Activated CD4-positive, alpha-beta memory T cell treated with anti-CD3 and anti-CD28 coated beads, Interleukin-2, amount 10 ng/mL, durations not matched to agents 7 days and 5 days (primary cell): ENCODE measurements around the gene OPA1. TPM values are rescaled to one million over a fixed set of nuclear protein-coding genes. Genes with fewer than 3 reads are reported as not detected.

Experiments used
- CTCF ChIA-PET: fragments of 350-600 bp; sonication (Branson Sonifier 250); formaldehyde crosslinking; loops from one replicate; lab custom pipeline; 2021; ENCODE audit warnings: antibody characterized with exemption, inconsistent platforms; lab: Charles Lee
- POLR2A ChIA-PET: fragments of 350-600 bp; sonication (Branson Sonifier 250); formaldehyde crosslinking; loops from one replicate; lab custom pipeline; 2021; ENCODE audit warnings: antibody characterized with exemption; lab: Charles Lee
- DNase-seq: peaks from one replicate; pipeline ENCODE4 v3.0.0-alpha.2; 2020
- H3K27ac Mint-ChIP-seq: one replicate; pipeline ENCODE4 v1.8.0; 2021; ENCODE audit warnings: mild to moderate bottlenecking, mixed read lengths
- H3K27me3 Mint-ChIP-seq: one replicate; pipeline ENCODE4 v1.8.0; 2021; ENCODE audit warnings: mixed read lengths
- H3K36me3 Mint-ChIP-seq: one replicate; pipeline ENCODE4 v1.8.0; 2021; ENCODE audit warnings: low read depth, mixed read lengths
- H3K4me1 Mint-ChIP-seq: one replicate; pipeline ENCODE4 v1.8.0; 2021; ENCODE audit warnings: mixed read lengths
- H3K4me3 Mint-ChIP-seq: one replicate; pipeline ENCODE4 v1.8.0; 2021; ENCODE audit warnings: mild to moderate bottlenecking, mixed read lengths
- H3K9me3 Mint-ChIP-seq: one replicate; pipeline ENCODE4 v1.8.0; 2021; ENCODE audit warnings: mixed read lengths
- total RNA-seq, 2 experiments: library from RNA; stranded (reverse); gene quantifications; one replicate each; pipeline ENCODE4 v1.2.3, GENCODE V29; 2021

OPA1 gene
- total RNA-seq, 2 experiments from 2014 or later, result 61.0 to 66.4 TPM

DNA sequence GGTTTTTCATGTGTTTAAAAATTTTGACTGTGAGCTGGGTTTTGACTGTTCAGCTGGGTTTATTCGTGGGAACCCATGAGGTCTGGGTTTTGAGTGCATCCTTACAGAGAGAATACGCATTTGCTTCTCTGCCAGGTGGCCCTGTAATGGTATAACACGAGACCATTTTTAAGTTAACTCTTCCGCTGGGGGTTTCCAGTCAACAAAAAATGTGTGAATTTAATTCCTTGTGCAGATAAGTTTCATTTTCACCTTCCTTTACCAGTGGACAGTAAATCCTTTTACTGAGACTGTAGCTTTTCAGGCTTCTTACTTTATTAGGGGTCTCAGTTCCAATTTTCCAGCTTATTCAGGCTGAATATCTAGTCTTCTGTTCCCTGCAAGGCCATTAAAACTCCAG lies 149.6 kb downstream of the OPA1 start:
- Mint-ChIP-seq H3K27ac (no peak overlapping the region), H3K27me3 (peaks cover 29% of the 10 kb centered on the region), H3K4me1 (peaks cover 8% of the 10 kb centered on the region), H3K36me3 (no peaks in the 10 kb centered on the region), H3K9me3 (no peaks in the 10 kb centered on the region), H3K4me3 (no peak overlapping the region)
- CTCF ChIA-PET, result no interaction called here
- POLR2A ChIA-PET, result no interaction called here
- no peak for DNase-seq

DNA sequence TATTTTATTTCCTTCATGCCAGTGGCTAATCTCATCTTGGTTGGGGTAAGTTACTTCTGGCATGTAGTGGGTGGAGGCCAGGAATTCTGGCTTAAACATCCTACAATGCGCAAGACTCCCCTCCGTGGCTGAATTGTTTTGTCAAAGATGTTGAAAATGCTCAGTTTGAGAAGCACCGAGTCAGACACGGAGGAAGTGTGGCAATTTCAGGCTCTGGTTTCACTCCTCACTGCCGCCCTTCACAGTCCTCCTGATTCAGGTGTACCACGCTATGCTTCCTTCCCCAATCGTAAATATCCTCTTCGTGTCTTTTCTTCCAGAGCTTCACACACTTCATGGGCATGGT lies 150.7 kb downstream of the OPA1 start:
- no peaks in the 10 kb centered on the region for H3K9me3 Mint-ChIP-seq
- ChIA-PET CTCF (no interaction called here), POLR2A (no interaction called here)
- peaks cover 8% of the 10 kb centered on the region for H3K4me1 Mint-ChIP-seq
- H3K36me3 Mint-ChIP-seq, result no peaks in the 10 kb centered on the region
- no peak overlapping the region for H3K4me3 Mint-ChIP-seq
- no peak overlapping the region for H3K27ac Mint-ChIP-seq
- DNase-seq, result no peak
- H3K27me3 Mint-ChIP-seq, result peaks cover 34% of the 10 kb centered on the region

DNA sequence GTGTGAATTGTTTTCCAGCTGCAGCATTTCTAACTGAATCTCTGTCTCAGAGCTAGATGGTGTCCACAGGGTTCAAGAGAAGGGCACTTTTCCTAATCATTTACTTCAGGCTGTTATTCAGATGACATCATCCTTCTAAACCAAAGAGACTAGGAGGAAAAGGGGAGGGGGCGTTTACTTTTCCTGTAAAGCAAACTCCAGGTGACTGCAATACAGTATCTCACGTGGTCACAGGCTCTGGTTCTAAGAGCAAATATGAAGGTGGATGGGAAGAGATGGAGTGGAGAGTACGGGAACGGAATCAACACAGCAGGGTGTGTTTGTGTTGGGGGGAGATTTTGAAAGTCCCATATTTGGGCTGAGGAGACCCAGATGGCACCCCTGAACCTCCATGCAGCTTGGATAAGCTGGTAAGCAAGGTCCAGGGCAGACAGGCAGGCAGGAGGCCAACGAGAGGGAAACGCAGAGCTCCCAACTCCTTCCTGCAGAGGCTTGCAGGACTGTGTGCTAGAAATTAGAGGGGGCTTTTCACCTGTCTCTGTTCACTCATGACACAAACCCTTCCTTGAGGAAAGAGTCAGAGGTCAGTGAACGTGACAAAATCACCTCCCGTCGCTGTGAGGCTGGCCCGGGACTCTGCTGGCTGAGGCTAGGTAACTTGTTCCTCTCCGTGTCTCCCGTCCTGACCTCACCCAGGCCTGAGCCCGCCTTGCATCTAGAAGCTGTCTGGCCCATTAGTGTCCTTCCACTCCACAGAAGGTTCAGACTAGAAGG lies 151.2 kb downstream of the OPA1 start:
- CTCF ChIA-PET, result no interaction called here
- POLR2A ChIA-PET, result no interaction called here
- Mint-ChIP-seq H3K27me3 (peaks cover 35% of the 10 kb centered on the region), H3K9me3 (no peaks in the 10 kb centered on the region), H3K27ac (no peak overlapping the region), H3K4me3 (no peak overlapping the region), H3K4me1 (peaks cover 8% of the 10 kb centered on the region), H3K36me3 (no peaks in the 10 kb centered on the region)
- DNase-seq, result no peak

DNA sequence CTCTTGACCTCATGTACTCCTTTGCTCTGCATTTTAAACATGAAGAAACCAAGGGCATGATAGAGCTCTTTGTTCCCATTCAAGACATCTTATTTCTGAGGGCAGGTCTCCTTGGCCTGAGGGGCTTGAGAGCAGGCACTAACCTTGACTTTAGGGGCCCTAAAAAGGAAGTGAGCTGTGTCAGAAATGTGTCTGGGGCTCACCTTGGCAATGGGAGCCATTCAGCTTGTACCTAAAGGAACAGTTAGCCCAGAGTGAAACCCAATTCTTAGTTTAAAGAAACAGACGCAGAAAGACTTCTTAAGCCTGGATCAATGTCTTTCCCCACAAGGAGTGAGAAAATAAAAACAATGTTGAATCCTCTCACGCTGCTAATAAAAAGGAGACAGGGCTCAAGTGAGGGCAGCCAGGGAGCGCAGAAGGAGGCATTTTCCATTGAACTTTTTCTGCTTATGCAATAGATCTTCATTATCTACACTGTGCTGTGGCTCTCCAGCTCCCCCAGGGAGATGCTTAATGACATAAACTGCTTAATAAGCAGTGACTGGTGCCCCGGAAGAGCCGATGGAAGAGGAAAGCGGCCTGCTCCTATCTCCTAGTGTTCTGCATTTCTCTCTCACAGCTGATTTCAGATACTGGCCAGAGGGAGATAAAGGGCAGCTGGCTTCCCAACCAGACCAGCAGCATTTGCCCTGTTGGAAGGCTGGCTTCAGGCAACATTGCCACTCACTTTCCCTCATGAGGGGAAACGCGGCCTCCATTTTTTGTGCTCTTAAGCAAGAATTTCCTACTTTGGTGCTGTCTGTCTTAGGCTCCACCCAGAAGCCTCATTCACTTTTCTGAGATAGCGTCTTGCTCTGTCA lies 152.0 kb downstream of the OPA1 start:
- no peaks in the 10 kb centered on the region for H3K36me3 Mint-ChIP-seq
- H3K9me3 Mint-ChIP-seq, result no peaks in the 10 kb centered on the region
- no peak overlapping the region for H3K4me3 Mint-ChIP-seq
- ChIA-PET POLR2A (no interaction called here), CTCF (no interaction called here)
- H3K4me1 Mint-ChIP-seq, result peaks cover 8% of the 10 kb centered on the region
- no peak overlapping the region for H3K27ac Mint-ChIP-seq
- no peak for DNase-seq
- H3K27me3 Mint-ChIP-seq, result peaks cover 32% of the 10 kb centered on the region

DNA sequence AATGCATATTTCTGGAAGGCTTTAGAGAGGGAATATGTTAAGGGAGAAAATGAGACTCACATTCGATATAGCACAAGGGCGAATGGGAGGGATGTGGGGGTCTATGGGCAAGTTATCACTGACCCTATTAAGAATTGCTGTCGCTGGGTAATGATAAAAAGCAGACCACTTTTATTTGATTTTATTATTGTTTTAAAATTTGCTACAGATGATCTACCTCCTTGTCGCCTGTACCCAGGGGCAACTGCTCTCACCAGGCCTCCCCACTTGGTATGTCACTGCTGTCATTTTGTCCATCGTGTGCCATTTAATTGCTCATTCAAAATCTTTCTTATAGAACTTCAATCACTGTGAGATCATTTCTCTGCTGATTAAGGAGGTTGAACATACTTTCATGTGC lies 153.8 kb downstream of the OPA1 start:
- no peak for DNase-seq
- Mint-ChIP-seq H3K9me3 (no peaks in the 10 kb centered on the region), H3K27me3 (peaks cover 30% of the 10 kb centered on the region), H3K36me3 (no peaks in the 10 kb centered on the region), H3K4me3 (no peak overlapping the region), H3K4me1 (peaks cover 8% of the 10 kb centered on the region), H3K27ac (no peak overlapping the region)
- POLR2A ChIA-PET, result no interaction called here
- CTCF ChIA-PET, result no interaction called here

Other genes starting within 250 kb of the OPA1 start
- not detected for gene ATP13A5, start 214.5 kb upstream of the OPA1 start, total RNA-seq
- gene ATP13A4, start 38.3 kb upstream of the OPA1 start, total RNA-seq, result 1 to 10 TPM; 1.7 to 1.8 TPM